IMR-90 (cell line): ENCODE results near the gene KDM5B. TPM values are rescaled to one million over a fixed set of nuclear protein-coding genes. Genes with fewer than 3 reads are reported as not detected.
"Not testable (repeated sequence)": the region's sequence is repeated elsewhere in the genome, so short reads cannot be mapped to it uniquely, and the experiment has no call there.

Experiments
- ATAC-seq: fragments of 200-7000 bp; cut with Tn5 transposase; 2 replicates; pipeline ENCODE4 v1.9.1; 2020; ENCODE audit warnings: low read depth, mild to moderate bottlenecking, moderate library complexity
- BruUV-seq: library from RNA; stranded (reverse); fragments of 400-500 nt; replicated peaks from 2 replicates; lab custom pipeline; 2021; lab: Mats Ljungman, UMichigan
- CTCF ChIA-PET: fragments of 300-600 bp; formaldehyde crosslinking; extraction: SDS; loops from one replicate; lab custom pipeline; 2021; ENCODE audit warnings: antibody characterized with exemption; lab: Yijun Ruan, JAX
- POLR2A ChIA-PET: fragments of 300-600 bp; sonication (Branson Sonifier 250); formaldehyde crosslinking; loops from one replicate; lab custom pipeline; 2022; ENCODE audit warnings: antibody characterized with exemption; ENCODE audit not compliant: unreplicated experiment; lab: Charles Lee
- DNase-seq: peaks from one replicate; pipeline ENCODE4 v3.0.0; 2013
- H2AFZ ChIP-seq: replicated peaks from 2 replicates; pipeline ENCODE3; 2013; ENCODE audit warnings: low read length, mild to moderate bottlenecking; ENCODE audit not compliant: poor library complexity
- H2AK5ac ChIP-seq: 2 replicates; pipeline ENCODE4 v1.6.1; 2013; ENCODE audit warnings: low read depth, low read length, inconsistent platforms
- H2AK9ac ChIP-seq: replicated peaks from 2 replicates; pipeline ENCODE3; 2013; ENCODE audit warnings: mild to moderate bottlenecking, low read depth, low read length, moderate library complexity; ENCODE audit not compliant: poor library complexity
- H2BK120ac ChIP-seq: 2 replicates; pipeline ENCODE4 v1.6.1; 2013; ENCODE audit warnings: low read depth, low read length, inconsistent platforms
- H2BK15ac ChIP-seq: 3 replicates; pipeline ENCODE4 v1.6.1; 2013; ENCODE audit warnings: low read depth, low read length, inconsistent platforms
- H2BK20ac ChIP-seq: 2 replicates; pipeline ENCODE4 v1.6.1; 2013; ENCODE audit warnings: low read depth, mild to moderate bottlenecking, inconsistent platforms, low read length, moderate library complexity
- H2BK5ac ChIP-seq: 2 replicates; pipeline ENCODE4 v1.6.1; 2013; ENCODE audit warnings: mild to moderate bottlenecking, low read depth, low read length, inconsistent platforms; ENCODE audit not compliant: poor library complexity, severe bottlenecking
- H3K14ac ChIP-seq: replicated peaks from 2 replicates; pipeline ENCODE4 v1.6.1; 2013; ENCODE audit warnings: low read depth, low read length, inconsistent platforms
- H3K18ac ChIP-seq: 2 replicates; pipeline ENCODE4 v1.6.1; 2013; ENCODE audit warnings: low read depth, low read length, control low read depth
- H3K23ac ChIP-seq: 2 replicates; pipeline ENCODE4 v1.6.1; 2013; ENCODE audit warnings: low read depth, low read length, inconsistent platforms
- H3K27ac ChIP-seq: 2 replicates; pipeline ENCODE4 v1.5.1; 2013; ENCODE audit warnings: mild to moderate bottlenecking, control low read depth, low read length; ENCODE audit not compliant: insufficient read depth
- H3K27me3 ChIP-seq: 2 replicates; pipeline ENCODE4 v1.6.1; 2013; ENCODE audit warnings: low read length; ENCODE audit not compliant: control insufficient read depth, insufficient read depth
- H3K36me3 ChIP-seq: 2 replicates; pipeline ENCODE4 v1.6.1; 2013; ENCODE audit warnings: low read length, mixed read lengths; ENCODE audit not compliant: control insufficient read depth, insufficient read depth
- H3K4ac ChIP-seq: 2 replicates; pipeline ENCODE4 v1.6.1; 2013; ENCODE audit warnings: low read depth, low read length, inconsistent platforms
- H3K4me1 ChIP-seq: 2 replicates; pipeline ENCODE4 v1.6.1; 2013; ENCODE audit warnings: low read length, mixed read lengths; ENCODE audit not compliant: control insufficient read depth, insufficient read depth
- H3K4me2 ChIP-seq: 2 replicates; pipeline ENCODE4 v1.6.1; 2013; ENCODE audit warnings: low read depth, mild to moderate bottlenecking, control low read depth, low read length, moderate library complexity
- H3K4me3 ChIP-seq: 2 replicates; pipeline ENCODE4 v1.5.1; 2013; ENCODE audit warnings: low read depth, mild to moderate bottlenecking, control low read depth, low read length, moderate library complexity; ENCODE audit not compliant: insufficient read depth
- H3K56ac ChIP-seq: 2 replicates; pipeline ENCODE4 v1.6.1; 2013; ENCODE audit warnings: low read length, inconsistent platforms; ENCODE audit not compliant: insufficient read depth; ENCODE audit errors: extremely low read depth
- H3K79me1 ChIP-seq, 2 experiments: 2 replicates each; pipeline ENCODE4 v1.6.1; 2013; ENCODE audit warnings: low read length in 2 of 2, inconsistent platforms in 1 of 2, low read depth in 1 of 2
- H3K9ac ChIP-seq: 2 replicates; pipeline ENCODE4 v1.6.1; 2013; ENCODE audit warnings: low read depth, low read length, control low read depth
- H3K9me1 ChIP-seq: 2 replicates; pipeline ENCODE4 v1.6.1; 2013; ENCODE audit warnings: low read length, inconsistent platforms; ENCODE audit not compliant: insufficient read depth
- H3K9me3 ChIP-seq: 2 replicates; pipeline ENCODE4 v1.6.1; 2013; ENCODE audit warnings: low read length; ENCODE audit not compliant: control insufficient read depth, insufficient read depth
- H4K20me1 ChIP-seq: 2 replicates; pipeline ENCODE4 v1.6.1; 2013; ENCODE audit warnings: low read length, inconsistent platforms; ENCODE audit not compliant: insufficient read depth
- H4K5ac ChIP-seq: 2 replicates; pipeline ENCODE4 v1.6.1; 2013; ENCODE audit warnings: mild to moderate bottlenecking, low read depth, low read length, control low read depth
- H4K8ac ChIP-seq, 2 experiments: 2 replicates each; pipeline ENCODE4 v1.6.1; 2013; ENCODE audit warnings: low read depth in 2 of 2, low read length in 2 of 2, control low read depth in 1 of 2, inconsistent platforms in 1 of 2
- H4K91ac ChIP-seq: 2 replicates; pipeline ENCODE4 v1.6.1; 2013; ENCODE audit warnings: low read depth, low read length, inconsistent platforms; ENCODE audit not compliant: insufficient read depth
- CEBPB ChIP-seq: IDR thresholded peaks from 2 replicates; pipeline ENCODE4 v1.6.1; 2012; ENCODE audit warnings: low read depth, low read length, improper control_type of control experiment
- NFE2L2 ChIP-seq: fragments of 150-350 bp; IDR thresholded peaks from 2 replicates; pipeline ENCODE4 v1.6.1; 2016; ENCODE audit warnings: low read depth, mild to moderate bottlenecking, low read length
- RAD21 ChIP-seq: IDR thresholded peaks from 2 replicates; pipeline ENCODE4 v1.6.1; 2012; ENCODE audit warnings: low read length, improper control_type of control experiment
- RFX5 ChIP-seq: IDR thresholded peaks from 2 replicates; pipeline ENCODE4 v1.8.0; 2012; ENCODE audit warnings: low read depth, mild to moderate bottlenecking, low read length, moderate library complexity
- SMC3 ChIP-seq: fragments of 150-350 bp; IDR thresholded peaks from 2 replicates; pipeline ENCODE4 v1.6.1; 2016; ENCODE audit warnings: low read depth, mild to moderate bottlenecking, antibody characterized with exemption, low read length, moderate library complexity
- WGBS, 2 experiments: methylation state at CpG; one replicate each; pipeline versions ENCODE4 v1.1.5 to v1.1.7; 2013; ENCODE audit warnings: missing lambda C conversion rate in 2 of 2; ENCODE audit not compliant: insufficient read length in 1 of 2; ENCODE audit errors: extremely low coverage in 2 of 2; 5-methylcytosine and 5-hydroxymethylcytosine counted together
- dilution Hi-C: fragments of 300-500 bp; cut with HindIII; formaldehyde crosslinking; loops from one replicate; pipeline ENCODE4 v1.14.3; 2018; ENCODE audit warnings: low sequenced_read_pairs; ENCODE audit not compliant: unreplicated experiment
- in situ Hi-C: fragments of 300-500 bp; cut with MboI; formaldehyde crosslinking; loops from 3 replicates; pipeline ENCODE4 v1.14.3; 2019; ENCODE audit warnings: low sequenced_read_pairs, inconsistent platforms, mixed read lengths
- intact Hi-C: fragments of 100-400 bp; cut with micrococcal nuclease; formaldehyde crosslinking; loops from 2 replicates; pipeline ENCODE4 v1.10.0; 2022
- polyA plus RNA-seq, 3 experiments: library from polyadenylated mRNA; depleted of rRNA; stranded (reverse); fragments of >200 nt; gene quantifications; 2 replicates each; pipeline ENCODE4 v1.2.3, GENCODE V29; 2012; ENCODE audit warnings: low replicate concordance in 1 of 3
- total RNA-seq: library from RNA; depleted of rRNA; stranded (reverse); fragments of >200 nt; gene quantifications from 2 replicates; pipeline ENCODE4 v1.2.3, GENCODE V29; 2012

The KDM5B gene
- total and polyA plus RNA-seq, 2 of the 4 experiments (the other 2 are of a cell fraction): 28.8 to 82.1 TPM

DNA sequence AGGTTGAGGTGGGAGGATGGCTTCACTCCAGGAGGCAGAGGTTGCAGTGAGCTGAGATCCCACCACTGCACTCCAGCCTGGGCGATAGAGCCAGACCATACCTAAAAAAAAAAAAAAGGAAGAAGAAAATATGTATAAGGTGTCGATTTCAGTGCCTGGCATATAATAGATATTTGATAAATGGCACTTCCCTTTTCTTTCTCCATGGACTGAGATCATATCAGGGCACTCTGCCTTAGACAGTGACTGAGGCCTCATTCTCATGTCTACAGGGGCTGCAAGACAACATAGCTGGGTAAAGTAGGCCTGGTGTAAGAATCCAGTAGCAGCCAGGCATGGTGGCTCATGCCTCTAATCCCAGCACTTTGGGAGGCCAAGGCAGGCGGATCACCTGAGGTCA lies 23.7 kb upstream of the KDM5B start:
- ATAC-seq (no peak), DNase-seq (no peak)
- POLR2A ChIA-PET: no interaction called here
- H4K8ac ChIP-seq: no peak overlapping the region
- dilution Hi-C loops: no loop called here
- no peaks in the 10 kb centered on the region for H4K20me1 ChIP-seq
- H3K27me3 ChIP-seq: peaks cover 34% of the 10 kb centered on the region
- no peak overlapping the region for H2BK120ac ChIP-seq
- TF ChIP-seq NFE2L2: no peak
- no peak for TF ChIP-seq RFX5
- TF ChIP-seq SMC3: no peak
- TF ChIP-seq RAD21: no peak
- no peak for TF ChIP-seq CEBPB
- no peak overlapping the region for H3K9ac ChIP-seq
- H2AK9ac ChIP-seq: no peak overlapping the region
- no peak overlapping the region for H3K4me3 ChIP-seq
- no peak overlapping the region for H3K4me2 ChIP-seq
- no peak overlapping the region for H3K4ac ChIP-seq
- no TSS peak for BruUV-seq
- H2BK15ac ChIP-seq: no peak overlapping the region
- H3K36me3 ChIP-seq: no peaks in the 10 kb centered on the region
- H2BK5ac ChIP-seq: no peak overlapping the region
- no peaks in the 10 kb centered on the region for H3K9me1 ChIP-seq
- in situ Hi-C loops: no loop called here
- no peak overlapping the region for H4K5ac ChIP-seq
- CTCF ChIA-PET: no interaction called here
- no peaks in the 10 kb centered on the region for H3K79me1 ChIP-seq
- H4K91ac ChIP-seq: no peak overlapping the region
- no peak overlapping the region for H3K18ac ChIP-seq
- no CpG with 5 or more reads among the region's 3 CpGs for WGBS, 2 experiments
- H3K56ac ChIP-seq: no peak overlapping the region
- no peaks in the 10 kb centered on the region for H3K9me3 ChIP-seq
- no peak overlapping the region for H3K14ac ChIP-seq
- H3K27ac ChIP-seq: no peak overlapping the region
- no peak overlapping the region for H2AFZ ChIP-seq
- H3K4me1 ChIP-seq: no peaks in the 10 kb centered on the region
- H2AK5ac ChIP-seq: no peak overlapping the region
- intact Hi-C loops: no loop called here
- no peak overlapping the region for H3K23ac ChIP-seq
- H2BK20ac ChIP-seq: no peak overlapping the region

- H3K9ac ChIP-seq, H3K23ac ChIP-seq, H3K56ac ChIP-seq, POLR2A ChIA-PET, H2BK15ac ChIP-seq, H2AK5ac ChIP-seq, H3K4ac ChIP-seq, H3K27ac ChIP-seq, H2BK120ac ChIP-seq, DNase-seq, H3K9me1 ChIP-seq, H3K4me3 ChIP-seq, H3K9me3 ChIP-seq, in situ Hi-C loops, H2AFZ ChIP-seq, H3K79me1 ChIP-seq, ATAC-seq, BruUV-seq, H4K20me1 ChIP-seq, H3K4me2 ChIP-seq, intact Hi-C loops, H2AK9ac ChIP-seq, dilution Hi-C loops, H2BK20ac ChIP-seq, H2BK5ac ChIP-seq, CTCF ChIA-PET, H4K8ac ChIP-seq, H4K5ac ChIP-seq, H3K18ac ChIP-seq, H3K14ac ChIP-seq, H3K4me1 ChIP-seq, H4K91ac ChIP-seq, H3K36me3 ChIP-seq: not testable (repeated sequence)
- WGBS, 2 experiments: no CpG with 5 or more reads among the region's 9 CpGs
- peaks cover 34% of the 10 kb centered on the region for H3K27me3 ChIP-seq
Measured at GRCh38 chr1:202829223-202829622, 21.0 kb upstream of the KDM5B start.
